HG02840 (cell line): ENCODE results near the gene LRBA.

Experiments
- ATAC-seq: cut with Tn5 transposase; IDR thresholded peaks from one replicate; pipeline ENCODE4 v1.9.1; 2021; ENCODE audit warnings: mild to moderate bottlenecking, moderate library complexity, moderate number of reproducible peaks; ENCODE audit not compliant: unreplicated experiment, low FRiP score

LRBA gene

GRCh38 chr4:150355418-150355817, 659.7 kb downstream of the LRBA start:
- no peak for ATAC-seq

- ATAC-seq: no peak
These were observed 660.8 kb downstream of the LRBA start for GRCh38 chr4:150354214-150354796.

- ATAC-seq: no peak
These were observed 667.0 kb downstream of the LRBA start for GRCh38 chr4:150348079-150348478.

DNA sequence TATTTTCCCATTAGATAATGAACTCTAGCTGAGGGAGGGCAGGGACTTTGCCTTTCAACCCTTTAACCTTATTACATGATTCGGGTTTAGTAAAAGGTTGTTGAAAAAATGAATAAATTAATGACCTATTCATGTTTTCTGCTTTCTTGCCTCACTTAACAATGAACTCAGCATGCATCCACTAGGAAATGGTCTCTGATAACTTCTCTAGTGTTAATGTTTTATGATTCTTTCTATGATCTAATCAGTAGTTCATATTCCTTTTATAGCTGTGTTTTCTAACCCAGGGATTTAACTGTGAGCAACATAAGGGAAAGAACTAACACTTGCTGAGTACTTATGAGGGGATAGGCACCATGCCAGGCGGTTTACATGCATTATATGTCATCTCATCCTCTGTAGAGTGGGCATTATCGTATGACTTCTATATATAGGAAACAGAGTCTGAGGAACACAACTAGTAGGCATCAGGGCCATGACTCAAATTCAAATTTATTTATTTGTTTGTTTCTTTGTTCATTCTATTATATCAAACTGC, 669.8 kb downstream of the LRBA start:
- no peak for ATAC-seq

GRCh38 chr4:150343796-150344195, 671.3 kb downstream of the LRBA start:
- no peak for ATAC-seq

GRCh38 chr4:150342945-150343344, 672.1 kb downstream of the LRBA start:
- ATAC-seq: no peak

DNA sequence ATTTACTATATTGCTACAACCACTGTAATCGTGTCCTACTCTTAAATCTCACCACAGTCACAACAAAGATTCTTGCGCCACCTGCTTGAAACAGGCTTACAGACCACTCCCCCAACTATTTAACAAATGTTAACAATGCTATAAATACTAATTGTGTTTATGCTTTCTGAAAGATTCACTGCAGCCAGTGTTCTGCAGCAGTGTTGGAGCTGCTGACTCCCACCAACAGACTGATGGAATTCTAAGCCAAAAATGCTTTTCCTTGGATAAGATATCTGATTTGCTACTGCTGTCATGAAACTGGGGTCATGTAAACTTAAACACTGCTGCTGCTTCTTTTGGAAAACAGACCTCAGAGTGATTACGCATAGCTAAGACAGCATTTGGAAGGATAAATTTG, 677.4 kb downstream of the LRBA start:
- ATAC-seq: no peak

DNA sequence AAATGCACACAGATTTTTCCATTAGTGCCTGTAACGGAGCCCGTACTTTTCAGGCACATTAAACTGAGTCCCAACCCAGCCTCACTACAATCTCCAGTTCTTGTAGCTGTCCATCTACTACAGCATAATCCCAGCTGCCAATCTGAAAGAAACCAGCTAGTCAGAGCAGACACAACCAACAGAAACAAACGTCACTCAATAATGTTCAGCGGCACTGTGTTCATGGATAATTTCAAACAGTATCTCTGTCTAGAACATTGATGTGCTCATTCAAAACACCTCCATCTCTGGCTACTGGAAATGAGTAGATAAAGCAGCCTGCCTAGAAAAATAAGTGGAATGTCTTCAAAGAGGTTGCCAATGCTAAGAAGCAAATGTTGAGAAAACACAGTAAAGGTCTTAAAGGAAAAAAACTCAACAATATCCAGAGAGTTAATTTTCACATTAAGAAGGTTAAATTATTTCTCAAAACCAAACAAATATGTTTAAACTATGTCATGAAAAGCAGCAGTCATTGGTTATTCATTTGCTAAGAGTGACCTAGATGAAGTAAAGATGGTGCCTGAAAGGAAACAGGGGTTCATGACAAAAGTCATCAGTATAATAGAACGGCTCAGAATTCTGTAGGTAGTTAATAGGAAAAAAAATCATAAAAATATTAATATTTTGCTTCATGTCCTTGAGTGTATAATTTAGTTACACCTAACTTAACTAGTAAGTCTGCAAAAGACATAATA, 678.2 kb downstream of the LRBA start:
- ATAC-seq: no peak

DNA sequence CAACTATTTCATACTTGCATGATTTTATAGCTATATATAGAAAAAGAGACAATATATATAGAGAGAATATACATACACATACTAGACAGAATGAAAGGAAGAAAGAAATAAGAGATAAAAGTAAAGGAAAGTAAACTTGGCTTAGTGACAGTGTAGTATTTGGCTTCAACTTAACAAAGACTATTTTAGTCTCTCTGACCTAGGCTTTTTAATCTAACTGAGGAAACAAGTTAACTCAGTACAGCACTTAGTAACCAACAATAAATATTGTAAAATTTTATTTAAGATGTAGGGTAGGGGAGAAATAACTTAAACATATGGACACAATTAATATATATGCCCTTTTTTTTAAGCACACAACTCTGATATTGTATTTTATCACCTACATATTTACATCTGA, 682.1 kb downstream of the LRBA start:
- ATAC-seq: no peak

- ATAC-seq: no peak
These were observed 683.0 kb downstream of the LRBA start for GRCh38 chr4:150332086-150332485.

GRCh38 chr4:150329373-150329772, 685.7 kb downstream of the LRBA start:
- no peak for ATAC-seq

- no peak for ATAC-seq
These were observed 686.6 kb downstream of the LRBA start for GRCh38 chr4:150328496-150328895.

DNA sequence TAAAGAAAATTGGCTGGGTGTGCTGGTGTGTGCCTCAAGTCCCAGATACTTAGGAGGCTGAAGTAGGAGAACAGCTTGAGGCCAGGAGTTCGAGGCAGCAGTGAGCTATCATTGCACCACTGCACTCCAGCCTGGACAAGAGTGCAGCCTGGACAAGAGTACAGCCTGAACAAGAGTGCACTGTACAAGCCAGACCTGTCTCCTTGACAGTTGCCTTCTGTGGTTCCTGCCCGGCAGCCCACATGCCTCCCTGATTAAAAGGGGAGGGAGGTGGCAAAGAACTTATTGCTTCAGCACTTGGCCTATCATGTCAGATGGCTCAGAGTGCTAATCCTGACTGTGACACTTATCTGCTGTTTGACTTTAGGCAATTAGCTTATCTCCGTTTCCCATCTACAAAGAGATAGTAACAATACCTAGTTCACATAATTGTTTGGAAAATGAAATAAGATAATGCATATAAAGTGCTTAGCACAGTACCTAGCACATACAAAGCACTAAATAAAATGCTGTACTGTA, 687.8 kb downstream of the LRBA start:
- no peak for ATAC-seq

- no peak for ATAC-seq
These were observed 689.2 kb downstream of the LRBA start for GRCh38 chr4:150325872-150326271.

- ATAC-seq: no peak
These were observed 691.4 kb downstream of the LRBA start for GRCh38 chr4:150323406-150324325.

- no peak for ATAC-seq
These were observed 692.4 kb downstream of the LRBA start for GRCh38 chr4:150322646-150323045.

- ATAC-seq: no peak
These were observed 694.0 kb downstream of the LRBA start for GRCh38 chr4:150321113-150321512.

DNA sequence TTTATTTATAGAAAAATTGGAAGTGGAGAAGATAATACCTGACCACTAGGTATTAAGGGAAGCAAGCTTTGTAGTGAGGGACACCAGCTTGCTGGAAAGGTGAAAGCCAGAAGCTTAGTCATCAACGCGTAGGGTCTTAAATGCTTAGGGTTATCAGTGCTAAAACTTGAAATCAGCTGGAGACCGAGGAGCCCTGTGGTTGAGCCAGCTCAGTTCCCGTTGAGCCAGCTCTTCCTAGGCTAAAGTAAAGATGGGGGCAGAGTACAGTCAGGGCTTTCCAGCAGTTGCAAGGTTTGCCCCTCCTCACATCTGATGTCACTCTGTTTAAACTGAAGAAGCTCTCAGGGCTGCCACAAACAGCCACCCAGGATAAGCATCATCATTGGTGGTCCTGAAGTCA, 696.1 kb downstream of the LRBA start:
- no peak for ATAC-seq

DNA sequence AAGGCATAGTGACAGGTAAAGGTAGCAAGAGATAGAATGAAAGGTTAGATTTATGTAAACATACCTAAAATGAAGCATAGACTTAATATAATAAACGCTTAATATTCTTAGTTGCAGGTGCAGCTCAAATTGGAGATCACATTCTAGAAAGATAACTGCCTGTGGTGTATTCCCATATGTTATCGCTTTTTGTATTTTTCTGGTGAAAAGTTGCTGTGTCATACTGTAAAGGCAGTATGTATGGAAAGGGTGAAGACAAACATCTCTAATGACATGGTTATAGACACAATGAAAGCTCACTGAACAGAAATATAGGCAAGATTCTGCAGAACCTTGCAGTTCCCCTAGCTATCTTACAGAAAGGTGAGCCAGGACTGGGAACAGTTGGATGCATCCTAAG, 696.6 kb downstream of the LRBA start:
- no peak for ATAC-seq

GRCh38 chr4:150316332-150317205, 698.5 kb downstream of the LRBA start:
- ATAC-seq: no peak
